GM21515 (cell line): Measurements from ENCODE around the gene CHN2.
"Not testable (repeated sequence)": the region's sequence is repeated elsewhere in the genome, so short reads cannot be mapped to it uniquely, and the experiment has no call there.

Experiments used
- ATAC-seq: cut with Tn5 transposase; IDR thresholded peaks from one replicate; pipeline ENCODE4 v1.9.1; 2021; ENCODE audit not compliant: unreplicated experiment

CHN2 gene

DNA sequence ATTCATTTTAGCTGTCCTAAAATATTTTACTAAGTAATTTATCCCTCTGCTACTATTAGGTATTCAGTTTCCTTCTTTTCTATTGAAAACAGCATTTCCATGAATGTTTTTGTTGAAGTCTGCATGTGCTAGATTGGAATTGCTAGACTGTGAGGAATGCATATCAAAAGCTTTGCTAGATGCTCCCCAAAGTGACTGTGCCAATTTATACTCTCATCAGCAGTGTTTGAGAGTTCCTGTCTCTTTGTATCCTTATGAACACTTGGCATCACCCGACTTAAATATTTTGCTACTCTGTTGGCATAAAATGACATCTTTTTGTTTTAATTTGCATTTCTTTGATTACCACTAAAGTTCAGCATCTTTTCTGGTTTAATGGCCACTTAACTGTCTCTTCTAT lies 324.0 kb downstream of the CHN2 start:
- ATAC-seq = no peak

DNA sequence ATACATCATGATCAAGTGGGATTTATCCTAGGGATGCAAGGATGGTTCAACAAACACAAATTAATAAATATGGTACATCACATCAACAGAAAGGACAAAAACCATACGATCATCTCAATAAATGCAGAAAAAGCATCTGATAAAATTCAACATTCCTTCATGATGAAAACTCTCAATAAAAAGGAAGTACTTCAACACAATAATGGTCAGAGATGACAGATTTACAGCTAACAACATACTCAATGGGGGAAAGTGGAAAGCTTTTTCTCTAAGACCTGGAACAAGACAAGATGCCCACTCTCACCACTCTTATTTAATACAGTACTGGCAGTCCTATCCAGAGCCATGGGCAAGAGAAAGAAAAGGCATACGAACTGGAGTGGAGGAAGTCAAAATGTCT lies 329.2 kb downstream of the CHN2 start:
- ATAC-seq = no peak

- ATAC-seq = no peak
These were observed 333.0 kb downstream of the CHN2 start for GRCh38 chr7:29527505-29528108.

DNA sequence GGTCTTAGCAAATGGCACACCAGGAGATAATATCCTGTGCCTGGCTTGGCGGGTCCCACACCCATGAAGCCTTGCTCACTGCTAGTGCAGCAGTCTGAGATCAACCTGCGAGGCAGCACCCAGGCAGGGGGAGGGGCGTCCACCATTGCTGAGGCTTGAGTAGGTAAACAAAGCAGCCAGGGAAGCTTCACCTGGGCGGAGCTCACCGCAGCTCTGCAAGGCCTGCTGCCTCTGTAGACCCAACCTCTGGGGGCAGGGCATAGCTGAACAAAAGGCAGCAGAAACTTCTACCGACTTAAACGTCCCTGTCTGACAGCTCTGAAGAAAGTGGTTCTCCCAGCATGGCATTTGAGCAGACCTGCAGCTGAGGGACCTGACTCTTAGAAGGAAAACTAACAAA lies 334.0 kb downstream of the CHN2 start:
- not testable (repeated sequence) for ATAC-seq
